ENCODE results near the gene GOLT1A.

The GOLT1A gene

DNA sequence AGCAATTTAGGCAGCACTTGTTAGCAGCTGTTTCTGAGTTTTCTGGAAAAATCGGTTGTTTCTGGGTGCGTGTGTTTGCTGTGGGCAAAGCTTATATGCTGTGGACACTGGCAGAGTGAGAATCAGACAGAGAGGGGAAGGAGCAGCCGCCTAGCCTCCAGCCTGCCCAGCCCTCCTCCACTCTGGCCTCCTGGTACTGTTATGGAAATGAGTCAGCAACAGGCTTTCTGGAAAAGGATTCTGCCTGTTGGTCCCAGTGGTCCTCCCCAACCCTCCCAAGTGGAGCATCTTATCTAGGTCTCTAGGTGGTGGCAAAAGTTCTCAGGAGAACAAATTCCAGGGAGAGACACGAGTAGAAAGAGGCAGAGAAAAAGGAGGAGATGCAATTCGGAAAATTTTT is 42.2 kb upstream of the GOLT1A start:
- no peak for DNase-seq (ENCODE audit: low read depth)

DNA sequence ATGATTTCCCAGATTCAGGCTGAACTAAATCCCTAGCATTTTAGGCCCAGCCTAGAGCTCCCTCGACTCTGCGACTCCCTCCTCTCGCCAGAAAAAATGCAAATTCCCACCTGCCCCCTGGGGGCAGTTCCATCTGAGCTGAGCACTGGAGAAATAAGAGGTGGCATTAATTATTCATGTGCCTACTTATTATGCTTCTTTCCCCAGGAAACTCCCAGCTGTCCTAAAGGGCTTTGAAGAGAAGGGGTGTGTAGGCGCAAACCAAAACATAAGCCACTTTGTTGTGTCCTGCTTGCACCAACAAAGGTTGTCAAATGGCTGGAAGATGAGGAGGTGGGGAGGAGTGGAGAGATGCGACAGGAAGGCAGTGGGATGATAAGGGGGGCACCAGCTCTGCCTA is 41.4 kb upstream of the GOLT1A start:
- TF ChIP-seq, protein P1, sequence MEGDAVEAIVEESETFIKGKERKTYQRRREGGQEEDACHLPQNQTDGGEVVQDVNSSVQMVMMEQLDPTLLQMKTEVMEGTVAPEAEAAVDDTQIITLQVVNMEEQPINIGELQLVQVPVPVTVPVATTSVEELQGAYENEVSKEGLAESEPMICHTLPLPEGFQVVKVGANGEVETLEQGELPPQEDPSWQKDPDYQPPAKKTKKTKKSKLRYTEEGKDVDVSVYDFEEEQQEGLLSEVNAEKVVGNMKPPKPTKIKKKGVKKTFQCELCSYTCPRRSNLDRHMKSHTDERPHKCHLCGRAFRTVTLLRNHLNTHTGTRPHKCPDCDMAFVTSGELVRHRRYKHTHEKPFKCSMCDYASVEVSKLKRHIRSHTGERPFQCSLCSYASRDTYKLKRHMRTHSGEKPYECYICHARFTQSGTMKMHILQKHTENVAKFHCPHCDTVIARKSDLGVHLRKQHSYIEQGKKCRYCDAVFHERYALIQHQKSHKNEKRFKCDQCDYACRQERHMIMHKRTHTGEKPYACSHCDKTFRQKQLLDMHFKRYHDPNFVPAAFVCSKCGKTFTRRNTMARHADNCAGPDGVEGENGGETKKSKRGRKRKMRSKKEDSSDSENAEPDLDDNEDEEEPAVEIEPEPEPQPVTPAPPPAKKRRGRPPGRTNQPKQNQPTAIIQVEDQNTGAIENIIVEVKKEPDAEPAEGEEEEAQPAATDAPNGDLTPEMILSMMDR (IDR thresholded peaks at IDR 0.05; ENCODE audit: low read depth, low read length, missing control alignments) = no peak
- H3K4me3 ChIP-seq (ENCODE audit: low read depth, low read length) = no peak overlapping the region
- in situ Hi-C loops (cut with HindIII; ENCODE audit: low sequenced_read_pairs) = no loop called here
- DNase-seq (ENCODE audit: low read depth) = no peak

More for the DNA sequence above, 42.2 kb upstream of the GOLT1A start:
- H3K4me3 ChIP-seq (ENCODE audit: low read depth, low read length) = no peak overlapping the region
- in situ Hi-C loops (cut with HindIII; ENCODE audit: low sequenced_read_pairs) = no loop called here
- TF ChIP-seq, protein P1 (IDR thresholded peaks at IDR 0.05; ENCODE audit: low read depth, low read length, missing control alignments) = no peak

DNA sequence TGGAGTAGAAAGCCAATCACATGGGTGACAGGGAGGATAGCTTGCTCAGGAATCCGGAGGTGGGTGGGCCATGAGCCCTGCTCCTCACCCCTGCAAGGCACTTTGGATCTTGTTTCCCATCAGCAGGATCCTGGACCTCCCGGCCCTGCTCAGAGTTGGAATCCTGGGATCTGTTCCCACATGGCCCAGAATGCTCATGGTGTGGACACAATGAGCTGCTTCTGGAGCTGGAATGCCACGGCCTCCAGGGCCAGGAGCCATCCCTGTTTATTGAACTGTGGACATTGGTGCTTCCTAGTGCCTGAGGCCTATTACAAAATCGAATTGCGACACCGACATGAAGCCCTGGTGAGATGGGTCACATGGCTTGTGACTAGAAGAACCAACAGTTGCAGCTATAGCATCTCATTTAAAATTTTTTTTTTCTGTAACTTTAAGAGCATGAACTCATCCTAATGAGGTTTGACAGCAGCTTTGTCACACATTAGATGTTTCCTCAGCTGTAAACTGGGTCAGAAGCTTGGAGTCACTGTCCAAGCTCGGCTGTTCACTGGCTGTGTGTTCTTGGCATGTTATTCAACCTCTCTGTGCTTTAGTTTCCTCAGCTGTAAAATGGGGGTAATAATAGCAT is 40.4 kb upstream of the GOLT1A start:
- TF ChIP-seq, protein P1 (IDR thresholded peaks at IDR 0.05; ENCODE audit: low read depth, low read length, missing control alignments) = no peak
- in situ Hi-C loops (cut with HindIII; ENCODE audit: low sequenced_read_pairs) = loop anchor here (5.0 kb wide), 1 partner anchor 37 kb away; no protein-coding TSS in a partner anchor
- no peak overlapping the region for H3K4me3 ChIP-seq (ENCODE audit: low read depth, low read length)
- no peak for DNase-seq (ENCODE audit: low read depth)

DNA sequence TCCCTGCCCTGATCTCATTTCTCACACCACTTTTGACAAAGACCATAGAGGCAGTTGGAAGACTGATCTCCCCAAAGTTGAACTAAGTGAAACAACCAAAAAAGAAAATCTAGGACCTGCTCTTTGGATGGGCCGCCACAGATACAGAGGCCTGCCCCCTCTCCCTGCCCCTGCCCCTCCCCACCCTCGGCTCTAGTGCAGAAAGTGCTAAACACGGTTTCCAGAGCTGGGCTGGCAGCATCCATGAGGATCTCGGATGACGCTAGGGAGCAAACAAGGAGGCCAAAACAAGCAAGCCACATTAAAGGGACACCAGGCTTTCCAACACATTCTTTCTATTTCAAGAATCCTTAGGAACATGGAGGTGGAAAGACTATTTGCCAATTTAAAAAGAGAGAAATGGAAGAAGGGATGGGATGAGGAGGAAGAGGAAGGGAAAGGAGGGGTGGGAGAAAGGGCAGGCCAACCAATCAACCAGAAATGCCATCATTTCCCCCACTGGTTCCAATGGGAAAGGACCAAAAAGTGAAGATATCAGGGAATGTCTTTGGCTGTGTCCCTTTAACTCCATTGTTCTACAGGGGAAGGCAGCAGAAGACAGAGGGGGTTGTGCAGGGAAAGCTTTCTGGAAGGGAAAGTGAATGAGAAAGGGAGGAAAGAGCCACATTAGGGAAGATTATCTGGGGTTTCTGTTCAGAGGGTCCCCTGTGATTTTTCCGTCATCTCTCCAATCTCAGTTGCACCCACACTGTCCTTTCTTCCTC is 38.3 kb upstream of the GOLT1A start:
- TF ChIP-seq, protein P1 (IDR thresholded peaks at IDR 0.05; ENCODE audit: low read depth, low read length, missing control alignments) = no peak
- in situ Hi-C loops (cut with HindIII; ENCODE audit: low sequenced_read_pairs) = loop anchor here (5.0 kb wide), 1 partner anchor 35 kb away; no protein-coding TSS in a partner anchor

DNA sequence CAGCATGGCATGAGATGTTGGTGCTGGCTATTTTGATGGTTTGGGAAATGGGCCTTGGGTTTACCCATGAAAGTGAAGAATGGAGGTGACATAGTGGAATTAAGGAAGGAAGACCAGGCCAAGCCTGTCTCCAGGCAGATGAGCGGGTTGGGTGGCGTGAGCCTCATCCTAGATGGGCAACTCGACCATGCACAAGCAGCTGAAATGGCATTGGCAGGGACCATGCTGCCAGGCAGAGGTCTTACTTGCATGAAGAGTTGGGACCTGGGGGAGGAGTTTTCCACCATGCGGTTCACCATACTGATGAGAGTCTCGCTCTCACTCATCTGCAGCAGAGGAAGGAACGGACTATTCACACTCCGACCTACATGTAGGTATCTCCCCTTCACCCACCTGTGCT is 37.5 kb upstream of the GOLT1A start:
- TF ChIP-seq, protein P1 (IDR thresholded peaks at IDR 0.05; ENCODE audit: low read depth, low read length, missing control alignments) = no peak
- in situ Hi-C loops (cut with HindIII; ENCODE audit: low sequenced_read_pairs) = loop anchor here (5.0 kb wide), 1 partner anchor 34 kb away; no protein-coding TSS in a partner anchor
- no peak for DNase-seq (ENCODE audit: low read depth)
- no peak overlapping the region for H3K4me3 ChIP-seq (ENCODE audit: low read depth, low read length)

More for the DNA sequence above, 38.3 kb upstream of the GOLT1A start:
- H3K4me3 ChIP-seq (ENCODE audit: low read depth, low read length) = no peak overlapping the region
- DNase-seq (ENCODE audit: low read depth) = no peak

DNA sequence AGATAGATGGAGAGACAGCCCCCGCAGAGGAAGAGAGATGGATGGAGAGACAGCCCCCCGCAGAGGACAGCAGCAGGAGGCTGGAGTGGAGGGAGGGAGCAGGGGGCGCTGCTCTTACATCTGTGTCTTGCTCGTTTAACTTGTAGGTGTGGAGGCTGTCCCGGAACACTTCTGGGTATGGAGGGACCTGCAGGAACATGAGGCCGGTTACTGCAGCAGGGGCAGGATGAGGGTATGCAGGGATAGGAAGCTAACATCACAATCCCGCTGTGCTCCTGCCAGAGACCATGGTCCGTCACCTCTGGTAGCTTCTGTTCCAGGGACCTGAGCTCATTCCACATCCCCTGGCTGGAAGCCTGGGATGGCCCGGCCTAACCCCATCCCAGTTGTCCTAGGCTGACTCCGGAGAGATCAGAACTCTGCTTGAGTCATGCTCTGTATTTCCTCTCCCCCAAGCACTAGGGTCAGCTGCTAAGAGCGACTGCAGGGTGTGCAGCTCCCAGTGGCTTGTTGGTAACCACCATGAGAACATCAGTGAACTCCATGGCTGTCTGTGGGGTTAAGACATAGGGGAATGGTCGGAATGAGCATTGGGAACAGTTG is 36.7 kb upstream of the GOLT1A start:
- DNase-seq (ENCODE audit: low read depth) = no peak
- in situ Hi-C loops (cut with HindIII; ENCODE audit: low sequenced_read_pairs) = loop anchor here (5.0 kb wide), 1 partner anchor 33 kb away; no protein-coding TSS in a partner anchor
- no peak overlapping the region for H3K4me3 ChIP-seq (ENCODE audit: low read depth, low read length)
- TF ChIP-seq, protein P1 (IDR thresholded peaks at IDR 0.05; ENCODE audit: low read depth, low read length, missing control alignments) = no peak

All from astrocyte of the cerebellum (primary cell).